Measurements from ENCODE around the gene CLEC4F. TPM values are rescaled to one million over a fixed set of nuclear protein-coding genes. Genes with fewer than 3 reads are reported as not detected.

Gene CLEC4F
- total RNA-seq, 1 experiment from 2014 or later = not detected

DNA sequence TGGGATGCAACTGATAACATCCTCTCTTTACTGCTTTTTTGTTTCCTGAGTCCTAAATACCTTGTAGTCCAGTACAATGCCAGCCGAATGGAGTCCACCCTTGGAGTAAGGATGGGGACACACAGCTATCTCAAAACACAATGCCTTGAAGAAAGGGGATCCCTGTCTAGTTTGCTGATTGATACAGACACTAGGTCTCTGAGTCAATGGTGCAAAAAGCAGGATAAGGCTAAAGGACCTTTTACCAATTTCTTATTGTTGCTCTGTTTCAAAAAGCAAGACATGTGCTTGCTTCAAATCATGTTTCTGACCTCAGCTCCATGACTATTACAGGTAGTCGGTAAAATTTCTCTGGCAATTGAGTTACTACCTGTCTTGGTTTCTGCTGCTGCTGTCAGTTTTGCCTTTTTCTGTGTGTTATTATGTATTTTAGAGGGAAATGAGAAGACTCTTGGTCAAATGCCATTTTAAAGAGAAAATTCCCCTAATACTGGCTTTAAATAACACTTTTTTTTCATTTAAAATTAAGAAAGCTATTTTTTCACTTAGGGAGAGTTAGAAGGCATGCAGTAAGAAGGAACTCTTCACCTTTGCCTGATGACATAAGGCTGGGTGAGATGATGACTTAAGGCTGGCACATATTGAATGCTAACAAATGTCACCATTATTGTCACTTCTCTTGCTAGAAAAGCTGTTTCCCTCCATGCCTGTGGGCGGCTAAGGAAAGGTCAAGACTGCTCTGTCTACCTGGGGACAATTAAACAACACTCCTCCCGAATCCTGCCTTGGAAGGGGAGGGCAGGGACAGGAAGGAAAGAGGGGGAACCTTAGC, 25.0 kb downstream of the CLEC4F start:
- DNase-seq (ENCODE audit: low spot score) = no peak
- ChIA-PET CTCF (interaction anchor here (1.3 to 1.5 kb wide), 3 partner anchors 153 to 189 kb away, joined by 4 to 6 read pairs (median 4); no protein-coding TSS in a partner anchor), POLR2A (no interaction called here)
- TF ChIP-seq, protein P1, sequence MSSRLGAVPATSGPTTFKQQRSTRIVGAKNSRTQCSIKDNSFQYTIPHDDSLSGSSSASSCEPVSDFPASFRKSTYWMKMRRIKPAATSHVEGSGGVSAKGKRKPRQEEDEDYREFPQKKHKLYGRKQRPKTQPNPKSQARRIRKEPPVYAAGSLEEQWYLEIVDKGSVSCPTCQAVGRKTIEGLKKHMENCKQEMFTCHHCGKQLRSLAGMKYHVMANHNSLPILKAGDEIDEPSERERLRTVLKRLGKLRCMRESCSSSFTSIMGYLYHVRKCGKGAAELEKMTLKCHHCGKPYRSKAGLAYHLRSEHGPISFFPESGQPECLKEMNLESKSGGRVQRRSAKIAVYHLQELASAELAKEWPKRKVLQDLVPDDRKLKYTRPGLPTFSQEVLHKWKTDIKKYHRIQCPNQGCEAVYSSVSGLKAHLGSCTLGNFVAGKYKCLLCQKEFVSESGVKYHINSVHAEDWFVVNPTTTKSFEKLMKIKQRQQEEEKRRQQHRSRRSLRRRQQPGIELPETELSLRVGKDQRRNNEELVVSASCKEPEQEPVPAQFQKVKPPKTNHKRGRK (CRISPR knock-in tag; IDR thresholded peaks at IDR 0.05; ENCODE audit: borderline replicate concordance) = no peak
- no peak for TF ChIP-seq ZNF416 (CRISPR knock-in tag; IDR thresholded peaks at IDR 0.05)
- TF ChIP-seq HMGA2 (CRISPR knock-in tag; IDR thresholded peaks at IDR 0.05) = no peak
- TF ChIP-seq, protein P2, sequence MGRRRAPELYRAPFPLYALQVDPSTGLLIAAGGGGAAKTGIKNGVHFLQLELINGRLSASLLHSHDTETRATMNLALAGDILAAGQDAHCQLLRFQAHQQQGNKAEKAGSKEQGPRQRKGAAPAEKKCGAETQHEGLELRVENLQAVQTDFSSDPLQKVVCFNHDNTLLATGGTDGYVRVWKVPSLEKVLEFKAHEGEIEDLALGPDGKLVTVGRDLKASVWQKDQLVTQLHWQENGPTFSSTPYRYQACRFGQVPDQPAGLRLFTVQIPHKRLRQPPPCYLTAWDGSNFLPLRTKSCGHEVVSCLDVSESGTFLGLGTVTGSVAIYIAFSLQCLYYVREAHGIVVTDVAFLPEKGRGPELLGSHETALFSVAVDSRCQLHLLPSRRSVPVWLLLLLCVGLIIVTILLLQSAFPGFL (CRISPR knock-in tag; IDR thresholded peaks at IDR 0.05; ENCODE audit: borderline replicate concordance) = no peak
- Mint-ChIP-seq H3K27ac (no peak overlapping the region), H3K36me3 (peaks cover 12% of the 10 kb centered on the region), H3K27me3 (ENCODE audit: low read depth) (peaks cover 96% of the 10 kb centered on the region), H3K9me3 (peaks cover 23% of the 10 kb centered on the region), H3K4me1 (peaks cover 7% of the 10 kb centered on the region), H3K4me3 (no peak overlapping the region)
- peak; percentile 53 for ATAC-seq

DNA sequence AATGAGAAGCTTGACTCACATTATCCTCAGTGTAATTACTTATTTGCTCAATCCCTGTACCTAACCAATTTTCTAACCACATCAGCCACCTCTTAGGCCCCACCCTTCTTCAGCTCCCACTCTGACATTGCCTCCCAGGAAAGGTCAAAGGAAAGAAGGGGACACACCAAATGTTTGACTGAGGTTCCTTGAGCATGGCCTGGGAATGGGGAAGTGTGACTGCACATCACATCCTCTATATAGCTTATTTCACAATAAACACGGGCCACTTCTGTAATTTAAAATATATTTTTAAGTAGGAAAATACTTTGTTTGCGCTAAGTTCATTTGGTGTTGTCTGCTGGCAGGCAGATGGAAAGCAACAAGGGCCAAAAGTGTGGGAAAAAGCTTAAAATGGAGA, 26.9 kb downstream of the CLEC4F start:
- Mint-ChIP-seq H3K9me3 (peaks cover 5% of the 10 kb centered on the region), H3K27ac (no peak overlapping the region), H3K27me3 (ENCODE audit: low read depth) (peaks cover 95% of the 10 kb centered on the region), H3K4me1 (peaks cover 14% of the 10 kb centered on the region), H3K4me3 (no peak overlapping the region), H3K36me3 (no peaks in the 10 kb centered on the region)
- CTCF ChIA-PET = interaction anchor here (0.7 to 1.4 kb wide), 3 partner anchors 8 to 154 kb away, joined by 3 to 5 read pairs (median 3); no protein-coding TSS in a partner anchor
- POLR2A ChIA-PET = no interaction called here
- DNase-seq (ENCODE audit: low spot score) (no peak), ATAC-seq (no peak)
- TF ChIP-seq FOXP4 (CRISPR knock-in tag; IDR thresholded peaks at IDR 0.05) = no peak
- TF ChIP-seq E2F4 (CRISPR knock-in tag; IDR thresholded peaks at IDR 0.05; ENCODE audit: borderline replicate concordance, low read depth) = no peak
- TF ChIP-seq, protein P1 (CRISPR knock-in tag; IDR thresholded peaks at IDR 0.05; ENCODE audit: borderline replicate concordance) = no peak
- TF ChIP-seq MAX (CRISPR knock-in tag; IDR thresholded peaks at IDR 0.05) = no peak
- no peak for TF ChIP-seq ZNF423 (CRISPR knock-in tag; IDR thresholded peaks at IDR 0.05)

GRCh38 chr2:70790136-70790828, 30.1 kb downstream of the CLEC4F start, which contains the start of gene FIGLA:
FIGLA (minus strand) TSS chr2:70790643; CDS start chr2:70790638, 5 bp downstream.
- ATAC-seq = peak; percentile 29
- CTCF ChIA-PET = interaction anchor here (0.6 to 3.6 kb wide), 23 partner anchors 22 to 486 kb away, joined by 3 to 24 read pairs (median 4); partner anchors contain the start of gene ADD2
- POLR2A ChIA-PET = interaction anchor here (0.6 kb wide), 1 partner anchor 151 kb away, joined by 7 read pairs; no protein-coding TSS in a partner anchor
- DNase-seq (ENCODE audit: low spot score) = peak; percentile 64
- H3K27ac Mint-ChIP-seq = no peak within 1 kb of the TSS; the same call in 1 of the 2 replicates
- peak within 1 kb of the TSS; percentile 72 for H3K4me3 Mint-ChIP-seq
- no peaks in the 10 kb centered on the region for H3K36me3 Mint-ChIP-seq
- peaks cover 97% of the 10 kb centered on the region for H3K27me3 Mint-ChIP-seq (ENCODE audit: low read depth)
- H3K9me3 Mint-ChIP-seq = no peaks in the 10 kb centered on the region
- peaks cover 11% of the 10 kb centered on the region for H3K4me1 Mint-ChIP-seq
- TF ChIP-seq, protein P3, sequence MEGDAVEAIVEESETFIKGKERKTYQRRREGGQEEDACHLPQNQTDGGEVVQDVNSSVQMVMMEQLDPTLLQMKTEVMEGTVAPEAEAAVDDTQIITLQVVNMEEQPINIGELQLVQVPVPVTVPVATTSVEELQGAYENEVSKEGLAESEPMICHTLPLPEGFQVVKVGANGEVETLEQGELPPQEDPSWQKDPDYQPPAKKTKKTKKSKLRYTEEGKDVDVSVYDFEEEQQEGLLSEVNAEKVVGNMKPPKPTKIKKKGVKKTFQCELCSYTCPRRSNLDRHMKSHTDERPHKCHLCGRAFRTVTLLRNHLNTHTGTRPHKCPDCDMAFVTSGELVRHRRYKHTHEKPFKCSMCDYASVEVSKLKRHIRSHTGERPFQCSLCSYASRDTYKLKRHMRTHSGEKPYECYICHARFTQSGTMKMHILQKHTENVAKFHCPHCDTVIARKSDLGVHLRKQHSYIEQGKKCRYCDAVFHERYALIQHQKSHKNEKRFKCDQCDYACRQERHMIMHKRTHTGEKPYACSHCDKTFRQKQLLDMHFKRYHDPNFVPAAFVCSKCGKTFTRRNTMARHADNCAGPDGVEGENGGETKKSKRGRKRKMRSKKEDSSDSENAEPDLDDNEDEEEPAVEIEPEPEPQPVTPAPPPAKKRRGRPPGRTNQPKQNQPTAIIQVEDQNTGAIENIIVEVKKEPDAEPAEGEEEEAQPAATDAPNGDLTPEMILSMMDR (IDR thresholded peaks at IDR 0.05) = no peak
- TF ChIP-seq ZNF281 (CRISPR knock-in tag; IDR thresholded peaks at IDR 0.05) (no peak), JUN (CRISPR knock-in tag; IDR thresholded peaks at IDR 0.05) (0 out of 2 replicates have a peak, but pooled peaks have one; percentile 39)
- TF ChIP-seq, protein P4, sequence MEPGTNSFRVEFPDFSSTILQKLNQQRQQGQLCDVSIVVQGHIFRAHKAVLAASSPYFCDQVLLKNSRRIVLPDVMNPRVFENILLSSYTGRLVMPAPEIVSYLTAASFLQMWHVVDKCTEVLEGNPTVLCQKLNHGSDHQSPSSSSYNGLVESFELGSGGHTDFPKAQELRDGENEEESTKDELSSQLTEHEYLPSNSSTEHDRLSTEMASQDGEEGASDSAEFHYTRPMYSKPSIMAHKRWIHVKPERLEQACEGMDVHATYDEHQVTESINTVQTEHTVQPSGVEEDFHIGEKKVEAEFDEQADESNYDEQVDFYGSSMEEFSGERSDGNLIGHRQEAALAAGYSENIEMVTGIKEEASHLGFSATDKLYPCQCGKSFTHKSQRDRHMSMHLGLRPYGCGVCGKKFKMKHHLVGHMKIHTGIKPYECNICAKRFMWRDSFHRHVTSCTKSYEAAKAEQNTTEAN (CRISPR knock-in tag; IDR thresholded peaks at IDR 0.05) = 0 out of 2 replicates have a peak, but pooled peaks have one; percentile 54

Measured in WTC11 (cell line).